Activated T-helper 1 cell treated with Interleukin-2 at 50 U/mL for 16 hours (primary cell): Measurements from ENCODE around the gene CENPP.

ENCODE experiments used
- DNase-seq: peaks from one replicate; pipeline ENCODE4 v3.0.0-alpha.2; 2020; ENCODE audit warnings: low read depth

The CENPP gene

GRCh38 chr9:92480986-92481633 lies 155.4 kb downstream of the CENPP start:
- no peak for DNase-seq

DNA sequence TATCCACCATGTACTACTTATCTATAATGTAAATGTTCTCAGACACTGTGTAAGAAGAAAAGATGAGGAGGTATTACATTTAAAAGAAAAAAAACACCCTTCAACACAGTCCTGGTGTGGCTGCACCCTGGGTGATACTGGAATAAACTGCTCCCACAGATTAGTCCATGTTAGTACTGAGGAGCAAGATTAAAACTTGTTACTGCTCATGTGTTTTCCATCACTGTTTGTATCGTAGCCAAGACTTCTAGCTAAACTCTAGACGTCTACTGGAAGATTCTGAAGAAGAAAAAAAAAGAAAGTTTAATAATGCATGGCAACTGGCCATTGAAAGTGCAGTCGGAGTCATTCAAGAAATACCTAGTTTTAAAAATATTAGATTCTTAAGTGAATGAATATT lies 156.6 kb downstream of the CENPP start, which contains the start of gene ASPN:
Gene ASPN (minus strand): TSS at position 178 of the 400 bp plus-strand sequence.
- no peak for DNase-seq

GRCh38 chr9:92482805-92483204 lies 157.1 kb downstream of the CENPP start:
- DNase-seq: no peak

DNA sequence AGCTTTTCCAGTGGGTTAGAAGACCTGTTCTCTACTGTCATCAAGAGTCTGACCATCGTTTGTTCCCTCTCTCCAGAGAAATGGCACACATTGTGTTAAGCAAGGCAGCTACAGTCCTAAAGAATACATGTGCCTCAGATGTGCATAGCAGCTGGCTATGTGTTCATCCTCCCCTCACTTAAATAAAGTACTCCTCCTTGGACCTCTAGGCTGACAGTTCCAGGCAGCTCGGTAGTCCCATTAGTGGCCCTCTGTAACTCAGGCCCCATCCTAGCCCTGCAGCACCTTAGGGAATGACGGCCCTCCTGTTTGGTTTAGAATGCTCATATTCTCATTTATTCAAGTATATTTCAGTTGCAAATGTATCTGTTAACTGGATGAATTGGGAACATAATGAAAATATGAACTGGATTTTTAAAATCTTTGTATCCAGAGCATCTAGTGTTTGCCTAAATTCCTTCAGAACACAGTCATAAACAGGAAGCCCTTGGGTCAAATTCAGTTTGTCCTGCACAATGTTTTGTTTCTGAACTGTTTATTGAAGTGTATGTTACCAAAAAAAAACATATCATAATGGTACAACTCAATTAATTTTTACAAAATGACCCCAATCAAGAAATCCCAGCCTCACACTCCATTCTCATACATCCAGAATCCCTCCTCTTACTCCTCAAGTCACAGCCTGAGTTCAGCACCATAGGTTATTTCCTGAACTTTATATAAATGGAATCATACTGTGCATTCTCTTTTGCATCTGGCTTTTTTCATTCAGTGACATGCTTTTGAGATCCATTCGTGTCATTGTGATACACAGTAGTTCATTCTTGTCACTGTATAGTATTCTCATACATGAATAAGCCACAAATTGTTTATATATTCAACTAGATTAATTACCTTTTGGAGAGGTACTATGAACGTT lies 158.1 kb downstream of the CENPP start:
- no peak for DNase-seq

DNA sequence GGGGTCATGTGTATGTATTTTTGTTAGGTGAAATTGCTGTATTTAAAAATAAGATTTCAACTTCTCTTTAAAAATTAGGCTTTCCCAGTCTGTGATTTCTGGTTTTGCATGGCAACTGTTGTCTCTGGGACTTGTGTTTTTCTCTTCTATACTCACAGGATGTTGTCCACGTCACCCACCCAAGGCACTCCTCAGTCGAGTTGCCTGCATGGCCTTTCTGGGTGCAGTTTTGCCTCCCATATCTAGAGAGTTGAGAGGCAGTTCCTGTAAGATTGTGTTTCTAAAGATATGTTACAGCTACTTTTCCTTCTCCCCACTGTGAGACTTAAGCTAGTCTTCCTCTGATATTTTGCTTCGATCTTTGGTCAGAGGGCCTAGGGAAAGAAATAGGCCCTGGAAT lies 158.8 kb downstream of the CENPP start:
- no peak for DNase-seq

DNA sequence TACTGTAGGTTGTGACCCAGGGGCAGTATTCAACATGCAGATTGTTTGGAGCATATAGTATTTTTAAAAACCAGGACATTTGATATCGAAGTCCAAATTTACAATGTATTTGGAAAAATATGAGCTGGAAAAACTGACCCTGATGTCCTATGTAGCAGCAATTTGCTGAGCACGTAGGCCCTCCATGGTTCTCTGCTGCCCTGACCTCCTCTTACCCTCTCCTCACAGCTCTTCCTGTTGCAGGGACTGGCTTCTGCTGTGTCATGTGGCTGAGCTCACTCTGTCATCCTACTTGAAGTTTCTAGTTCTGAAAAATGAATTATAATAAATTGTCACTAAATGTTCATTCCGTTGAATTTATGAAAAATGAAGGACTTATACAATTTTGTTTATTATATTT lies 160.6 kb downstream of the CENPP start:
- no peak for DNase-seq

- no peak for DNase-seq
Measured at GRCh38 chr9:92488681-92489550, 163.2 kb downstream of the CENPP start.

GRCh38 chr9:92492781-92493401 lies 167.1 kb downstream of the CENPP start:
- no peak for DNase-seq

- DNase-seq: no peak
Measured at GRCh38 chr9:92493749-92494387, 168.1 kb downstream of the CENPP start.

GRCh38 chr9:92494856-92495255 lies 169.1 kb downstream of the CENPP start:
- no peak for DNase-seq

- no peak for DNase-seq
Measured at GRCh38 chr9:92496396-92497176, 170.8 kb downstream of the CENPP start.

DNA sequence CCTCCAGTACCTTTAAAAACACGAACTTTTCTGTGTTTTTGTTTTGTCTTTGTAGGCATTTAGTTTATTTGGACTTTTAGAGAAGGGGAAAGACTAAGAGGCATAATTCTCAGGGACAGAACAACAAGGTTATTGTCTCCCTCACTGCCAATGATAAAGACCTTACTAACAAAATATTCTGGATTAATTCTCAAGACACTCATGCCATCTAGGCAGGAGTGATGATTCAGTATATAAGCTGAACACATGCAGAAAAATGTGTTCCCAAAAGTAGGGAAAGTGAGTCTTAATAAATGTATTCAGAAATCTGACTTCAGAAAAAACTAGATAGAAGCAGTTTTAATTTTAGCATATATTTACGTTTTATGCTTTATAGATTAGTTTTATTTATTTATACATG lies 173.9 kb downstream of the CENPP start:
- DNase-seq: no peak

GRCh38 chr9:92500725-92501124 lies 175.0 kb downstream of the CENPP start:
- DNase-seq: no peak

DNA sequence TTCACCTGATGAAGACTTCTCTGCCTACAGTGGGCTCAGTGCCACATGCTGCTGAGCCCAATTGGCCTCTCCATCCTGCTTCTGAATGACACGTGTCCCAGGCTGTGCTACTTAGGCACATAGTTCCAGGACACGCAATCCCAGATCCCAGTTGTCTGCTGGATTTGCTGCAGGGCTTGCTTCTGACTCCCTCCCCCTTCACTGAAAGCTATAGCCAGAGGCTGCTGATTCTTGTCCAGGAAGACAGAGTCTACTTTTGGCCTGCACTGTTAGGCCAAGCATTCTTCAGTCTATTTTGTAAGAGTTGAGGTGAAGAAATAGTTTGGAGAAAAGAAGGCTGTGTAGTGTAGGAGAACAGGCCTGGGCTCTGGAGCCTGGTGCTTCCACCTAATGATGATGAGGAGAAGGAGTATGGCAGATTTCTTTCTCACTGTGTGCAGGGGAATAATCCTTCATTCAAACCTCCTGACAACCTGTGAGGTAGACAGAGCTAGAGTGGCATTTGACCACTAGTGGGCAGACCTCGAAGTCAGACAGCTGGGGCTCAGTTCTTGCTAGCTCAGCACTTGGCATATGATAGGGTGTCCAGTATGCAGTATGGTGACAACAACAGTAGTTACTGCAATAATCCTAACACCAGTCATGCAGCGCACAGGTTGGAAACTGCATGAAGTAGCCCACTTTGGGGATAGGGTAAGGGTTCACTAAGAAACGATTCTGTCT lies 176.1 kb downstream of the CENPP start:
- no peak for DNase-seq

GRCh38 chr9:92503156-92503555 lies 177.4 kb downstream of the CENPP start:
- no peak for DNase-seq

DNA sequence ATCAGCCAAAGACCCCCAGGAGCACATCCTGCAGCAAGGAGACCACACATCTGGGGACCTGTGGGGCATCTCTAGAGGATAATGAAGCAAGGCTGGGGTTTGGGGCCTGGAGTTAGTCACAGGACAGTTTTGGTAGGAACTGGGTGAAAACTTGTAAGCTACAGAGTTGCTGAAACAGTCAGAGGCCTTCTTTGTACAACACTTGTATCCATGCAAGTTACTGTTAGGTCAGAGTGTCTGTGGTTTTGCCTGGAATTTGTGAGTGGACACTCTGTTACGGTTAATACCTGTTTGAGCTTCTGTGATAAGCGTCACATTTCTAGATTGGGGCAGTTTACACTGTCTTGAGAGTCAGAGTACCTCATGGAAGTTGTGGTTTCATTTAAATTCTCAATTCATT lies 179.1 kb downstream of the CENPP start:
- DNase-seq: no peak

GRCh38 chr9:92506184-92506857 lies 180.6 kb downstream of the CENPP start:
- no peak for DNase-seq

DNA sequence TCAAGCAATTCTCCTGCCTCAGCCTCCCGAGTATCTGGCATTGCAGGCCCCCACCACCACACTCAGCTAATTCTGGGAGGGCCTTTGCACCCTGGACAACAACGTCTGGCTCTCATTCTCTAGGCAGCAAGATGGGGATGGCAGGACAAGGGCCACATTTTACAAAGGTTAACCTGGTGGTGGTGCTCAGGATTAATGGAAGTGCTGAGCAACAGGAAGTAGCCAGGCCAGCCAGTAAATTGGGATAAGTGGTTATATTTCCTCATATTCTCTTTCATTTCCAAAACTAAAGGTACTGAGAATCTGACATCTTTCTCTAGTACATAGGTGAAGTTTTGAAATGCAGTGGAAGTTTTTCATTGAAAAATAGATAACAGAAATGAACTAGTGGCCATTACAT lies 181.3 kb downstream of the CENPP start:
- no peak for DNase-seq

DNA sequence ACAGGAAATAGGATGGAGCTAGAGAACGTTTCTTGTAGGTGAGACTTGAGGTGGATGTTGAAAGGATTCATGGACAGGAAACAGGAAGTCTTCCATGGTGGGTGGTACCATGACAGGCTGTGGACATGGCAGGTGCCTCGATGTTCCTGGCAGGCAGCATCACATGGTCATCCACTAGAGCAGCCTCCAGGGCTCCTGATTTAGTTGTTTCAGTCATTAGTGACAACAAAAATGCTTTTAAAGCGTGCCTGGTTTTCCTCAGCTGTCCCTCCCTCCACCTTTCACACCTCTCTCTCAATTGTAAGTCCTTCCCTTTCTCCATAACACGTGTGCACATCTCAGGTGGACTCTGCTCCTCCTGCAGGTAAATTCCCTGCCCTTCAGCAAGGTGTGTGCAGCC lies 181.7 kb downstream of the CENPP start:
- DNase-seq: no peak
